WI38 (cell line): Measurements from ENCODE around the gene RHOC.
"Not testable (repeated sequence)": the region's sequence is repeated elsewhere in the genome, so short reads cannot be mapped to it uniquely, and the experiment has no call there.

Experiments used
- H3K4me3 ChIP-seq: 2 replicates; pipeline ENCODE4 v1.5.1; 2011; ENCODE audit warnings: low read depth, mild to moderate bottlenecking, control low read depth, low read length
- TF ChIP-seq, protein P1 (sequence below): IDR thresholded peaks from 2 replicates; pipeline ENCODE4 v1.5.1; 2012; ENCODE audit warnings: low read depth, mild to moderate bottlenecking, control low read depth, low read length

The RHOC gene

DNA sequence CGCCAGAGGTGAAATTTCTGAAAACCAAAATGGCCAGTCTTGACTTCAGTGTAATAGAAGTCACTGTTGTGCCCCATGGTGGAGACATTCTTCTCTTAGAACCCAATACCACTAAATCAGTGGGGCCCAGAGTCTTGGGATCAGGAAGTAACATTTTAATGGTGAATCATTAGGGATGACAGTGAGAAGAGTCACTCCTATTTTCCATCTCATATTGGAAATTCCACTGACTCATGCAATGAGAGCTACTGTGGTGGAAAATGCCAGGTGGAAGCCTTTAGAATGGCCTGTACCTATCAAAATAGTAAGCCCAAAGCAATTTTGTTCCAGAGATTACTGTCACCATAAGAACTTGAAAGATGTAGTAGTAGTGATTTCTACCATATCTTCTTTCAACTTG lies 28.8 kb upstream of the RHOC start:
- H3K4me3 ChIP-seq: no peak overlapping the region
- TF ChIP-seq, protein P1, sequence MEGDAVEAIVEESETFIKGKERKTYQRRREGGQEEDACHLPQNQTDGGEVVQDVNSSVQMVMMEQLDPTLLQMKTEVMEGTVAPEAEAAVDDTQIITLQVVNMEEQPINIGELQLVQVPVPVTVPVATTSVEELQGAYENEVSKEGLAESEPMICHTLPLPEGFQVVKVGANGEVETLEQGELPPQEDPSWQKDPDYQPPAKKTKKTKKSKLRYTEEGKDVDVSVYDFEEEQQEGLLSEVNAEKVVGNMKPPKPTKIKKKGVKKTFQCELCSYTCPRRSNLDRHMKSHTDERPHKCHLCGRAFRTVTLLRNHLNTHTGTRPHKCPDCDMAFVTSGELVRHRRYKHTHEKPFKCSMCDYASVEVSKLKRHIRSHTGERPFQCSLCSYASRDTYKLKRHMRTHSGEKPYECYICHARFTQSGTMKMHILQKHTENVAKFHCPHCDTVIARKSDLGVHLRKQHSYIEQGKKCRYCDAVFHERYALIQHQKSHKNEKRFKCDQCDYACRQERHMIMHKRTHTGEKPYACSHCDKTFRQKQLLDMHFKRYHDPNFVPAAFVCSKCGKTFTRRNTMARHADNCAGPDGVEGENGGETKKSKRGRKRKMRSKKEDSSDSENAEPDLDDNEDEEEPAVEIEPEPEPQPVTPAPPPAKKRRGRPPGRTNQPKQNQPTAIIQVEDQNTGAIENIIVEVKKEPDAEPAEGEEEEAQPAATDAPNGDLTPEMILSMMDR: no peak

- TF ChIP-seq, protein P1: no peak
- H3K4me3 ChIP-seq: no peak overlapping the region
These were observed 24.5 kb upstream of the RHOC start for GRCh38 chr1:112731451-112731850.

- TF ChIP-seq, protein P1: no peak
These were observed 23.0 kb upstream of the RHOC start for GRCh38 chr1:112729909-112730308.

GRCh38 chr1:112729011-112729410 lies 22.1 kb upstream of the RHOC start:
- not testable (repeated sequence) for H3K4me3 ChIP-seq

More at GRCh38 chr1:112729909-112730308, 23.0 kb upstream of the RHOC start:
- no peak overlapping the region for H3K4me3 ChIP-seq

GRCh38 chr1:112728306-112728971 lies 21.5 kb upstream of the RHOC start:
- not testable (repeated sequence) for H3K4me3 ChIP-seq

DNA sequence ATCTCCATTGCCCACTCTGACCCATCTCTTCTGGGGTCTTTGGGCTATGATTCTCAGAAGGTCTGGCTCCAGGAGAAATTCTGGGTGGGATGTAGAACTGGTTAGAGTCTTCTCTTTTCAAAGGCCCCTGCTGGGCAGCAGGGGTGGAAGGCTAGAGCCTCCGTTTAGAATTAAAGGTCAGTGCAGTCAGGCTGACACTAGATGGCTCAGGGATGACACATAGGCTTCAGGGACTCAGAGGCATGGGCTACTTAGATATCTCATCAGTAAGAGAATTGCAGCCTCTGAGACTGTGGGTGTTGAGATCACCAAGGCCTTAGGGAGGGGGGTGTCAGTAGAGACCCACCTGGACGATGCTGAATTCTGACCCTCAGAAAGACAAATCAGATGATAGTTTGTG lies 20.8 kb upstream of the RHOC start:
- H3K4me3 ChIP-seq: no peak overlapping the region
- TF ChIP-seq, protein P1: no peak; the same call in 1 of the 2 replicates

DNA sequence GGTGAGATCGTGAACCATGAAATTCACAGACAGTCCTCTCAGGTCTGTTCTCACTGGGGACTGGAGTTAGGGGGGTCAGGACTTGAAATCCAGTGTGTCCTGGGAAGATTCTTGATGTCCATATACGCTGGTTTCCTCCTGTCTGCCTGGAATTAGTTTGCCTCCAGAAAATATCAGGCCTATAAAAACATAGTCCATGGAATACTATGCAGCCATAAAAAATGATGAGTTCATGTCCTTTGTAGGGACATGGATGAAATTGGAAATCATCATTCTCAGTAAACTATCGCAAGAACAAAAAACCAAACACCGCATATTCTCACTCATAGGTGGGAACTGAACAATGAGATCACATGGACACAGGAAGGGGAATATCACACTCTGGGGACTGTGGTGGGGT lies 17.3 kb upstream of the RHOC start:
- not testable (repeated sequence) for H3K4me3 ChIP-seq

- TF ChIP-seq, protein P1: no peak
- H3K4me3 ChIP-seq: no peak overlapping the region
These were observed 16.5 kb upstream of the RHOC start for GRCh38 chr1:112723511-112723839.
